Femur (tissue), 1 donor: ENCODE data around the gene CCDC66.

Experiments
- DNase-seq: peaks from one replicate; pipeline ENCODE4 v3.0.0-alpha.2; 2017

The CCDC66 gene

GRCh38 chr3:56624725-56625124 is 67.8 kb downstream of the CCDC66 start:
- no peak for DNase-seq

GRCh38 chr3:56629047-56629446 is 72.1 kb downstream of the CCDC66 start:
- no peak for DNase-seq

GRCh38 chr3:56629451-56629850 is 72.5 kb downstream of the CCDC66 start:
- DNase-seq, result no peak

- DNase-seq, result no peak
Measured at GRCh38 chr3:56630966-56631365, 74.0 kb downstream of the CCDC66 start.

DNA sequence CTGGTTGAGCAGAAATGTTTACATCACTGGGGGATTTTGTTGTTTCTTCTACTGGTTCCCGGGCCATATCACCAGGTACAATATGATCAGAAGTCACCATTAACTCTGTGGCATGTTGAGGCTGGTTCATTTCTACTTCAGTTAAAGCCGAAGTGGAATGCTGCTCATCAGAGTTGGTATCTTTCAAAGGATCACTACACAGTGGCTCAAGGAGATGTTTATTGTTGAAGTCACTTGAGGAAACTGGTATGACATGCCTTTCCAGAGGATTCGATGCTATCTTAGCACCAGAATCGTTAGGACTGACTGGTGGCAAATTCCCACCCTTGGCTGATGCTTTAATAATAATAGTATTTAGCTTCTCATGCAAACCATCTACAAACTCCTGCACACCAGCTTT is 76.2 kb downstream of the CCDC66 start:
- DNase-seq, result no peak

DNA sequence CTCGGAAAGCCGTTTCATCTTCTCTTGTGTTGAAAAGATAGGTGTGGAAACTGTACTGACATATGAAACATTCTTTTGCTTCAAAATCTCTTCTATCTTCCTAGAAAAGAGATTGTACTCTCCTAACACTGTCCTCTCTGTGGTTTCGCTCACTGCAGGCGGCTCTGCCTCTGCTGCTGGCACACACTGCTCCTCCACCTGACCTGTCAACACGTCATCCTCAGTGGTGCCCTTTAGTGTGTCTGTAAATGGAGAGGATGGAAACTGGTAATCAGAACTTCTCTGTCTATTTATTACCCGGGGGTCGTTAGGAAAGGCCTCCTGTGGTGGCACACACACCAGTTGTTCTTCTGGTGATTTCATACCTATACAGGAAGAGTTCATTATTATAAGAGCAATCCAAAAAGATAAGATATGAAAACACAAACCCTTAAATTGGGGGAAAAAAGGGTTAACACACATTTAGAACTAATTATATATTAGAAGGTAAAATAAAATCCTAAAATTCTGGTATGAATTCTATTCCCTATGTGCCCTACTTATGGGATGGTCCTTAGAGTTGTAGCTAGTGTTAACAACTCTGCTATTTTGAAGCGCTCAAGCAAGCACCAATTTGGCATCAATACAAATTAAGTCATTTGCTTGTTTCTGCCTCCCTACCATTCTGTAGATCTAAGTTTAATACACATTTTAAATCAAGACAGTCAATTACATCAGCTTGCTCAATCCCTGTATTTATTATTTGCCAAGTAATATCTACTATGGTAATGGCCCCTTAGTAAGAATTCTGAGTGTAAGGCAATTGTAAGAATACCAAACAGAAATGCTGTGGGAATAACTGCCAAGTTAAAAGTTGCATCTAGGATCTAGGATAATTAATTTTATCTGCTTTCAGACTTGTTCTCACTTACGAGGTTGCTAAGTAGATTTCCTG is 76.9 kb downstream of the CCDC66 start:
- DNase-seq, result no peak

DNA sequence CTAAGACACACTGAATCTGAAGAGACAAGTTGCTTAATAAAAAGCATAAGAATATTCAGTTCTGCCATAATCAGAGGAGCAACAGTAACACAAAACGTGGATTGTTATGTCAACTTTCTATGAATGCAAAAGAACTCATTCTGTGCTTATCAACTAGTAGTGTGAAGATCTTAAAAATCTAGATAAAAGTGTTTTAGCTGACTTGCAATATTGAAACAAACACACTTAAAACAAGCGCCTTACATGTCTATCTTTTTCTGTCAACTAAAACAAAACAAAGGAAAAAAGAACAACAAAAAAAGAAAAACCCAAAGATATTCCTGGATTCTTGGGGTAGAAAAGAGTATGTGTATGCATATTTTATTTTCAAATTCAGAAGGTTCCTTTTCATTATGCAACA is 88.4 kb downstream of the CCDC66 start:
- DNase-seq, result no peak

DNA sequence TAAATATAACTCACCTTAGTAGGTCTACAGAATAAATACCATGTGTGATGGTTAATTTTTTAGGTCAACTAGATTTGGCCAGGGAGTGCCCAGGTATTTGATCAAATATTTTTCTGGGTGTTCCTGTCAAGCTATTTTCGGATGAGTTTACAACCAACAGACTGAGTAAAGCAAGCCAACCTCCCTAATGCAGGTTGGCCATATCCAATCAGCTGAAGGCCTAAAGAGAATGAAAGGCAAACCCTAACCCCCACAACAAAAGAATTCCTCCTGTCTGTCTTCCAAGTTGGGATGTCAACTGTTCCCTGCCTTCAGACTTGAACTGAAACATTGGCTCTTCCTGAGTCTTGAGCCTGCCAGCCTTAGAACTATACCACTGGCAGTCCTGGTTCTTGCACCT is 97.5 kb downstream of the CCDC66 start:
- DNase-seq, result no peak

- DNase-seq, result no peak
Measured at GRCh38 chr3:56655709-56656108, 98.7 kb downstream of the CCDC66 start.

- DNase-seq, result no peak
Measured at GRCh38 chr3:56664823-56665222, 107.8 kb downstream of the CCDC66 start.

DNA sequence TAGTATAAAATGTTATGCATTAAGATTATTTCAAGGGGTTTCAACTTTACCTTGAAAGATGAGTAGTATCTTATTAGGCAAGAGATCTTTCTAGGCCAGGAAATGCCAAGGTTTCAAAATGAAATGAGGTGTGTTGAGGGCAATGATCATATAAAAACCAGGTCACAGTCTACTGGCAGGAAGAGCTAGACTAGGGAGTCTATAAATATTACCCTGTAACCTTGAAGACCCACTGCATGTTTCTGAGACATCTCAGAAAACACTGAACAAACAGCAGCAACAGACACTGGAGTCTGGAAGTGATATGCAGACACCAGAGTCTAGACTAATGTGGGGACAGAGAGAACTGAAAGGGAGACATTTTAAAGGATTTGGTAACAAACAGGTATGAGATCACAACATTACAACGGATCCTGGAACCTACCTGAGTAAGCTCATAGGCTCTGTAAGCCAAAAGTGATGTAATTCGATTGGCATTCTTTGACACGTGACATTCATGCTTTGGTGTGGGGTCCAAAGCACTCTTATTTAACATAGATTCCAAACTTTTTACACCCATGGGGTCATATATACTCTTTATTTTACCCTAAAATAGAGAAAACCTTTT is 111.1 kb downstream of the CCDC66 start:
- no peak for DNase-seq
